Inflammatory macrophage treated with lipopolysaccharide for 4 hours (primary cell): Measurements from ENCODE around the gene EMB.
"Not testable (repeated sequence)": the region's sequence is repeated elsewhere in the genome, so short reads cannot be mapped to it uniquely, and the experiment has no call there.

Experiments
- DNase-seq: peaks from one replicate; pipeline ENCODE4 v3.0.0-alpha.2; 2020

Gene EMB

GRCh38 chr5:50421184-50421950 is 19.7 kb downstream of the EMB start:
- DNase-seq = not testable (repeated sequence)

GRCh38 chr5:50420343-50420935 is 20.6 kb downstream of the EMB start:
- no peak for DNase-seq

GRCh38 chr5:50419656-50420055 is 21.4 kb downstream of the EMB start:
- DNase-seq = not testable (repeated sequence)

- not testable (repeated sequence) for DNase-seq
These were observed 24.5 kb downstream of the EMB start for GRCh38 chr5:50416637-50417036.

- no peak for DNase-seq
These were observed 25.2 kb downstream of the EMB start for GRCh38 chr5:50415912-50416311.

- not testable (repeated sequence) for DNase-seq
These were observed 30.2 kb downstream of the EMB start for GRCh38 chr5:50410932-50411331.

GRCh38 chr5:50406877-50407276 is 34.2 kb downstream of the EMB start:
- DNase-seq = peak; percentile 13

GRCh38 chr5:50401336-50401735 is 39.8 kb downstream of the EMB start:
- no peak for DNase-seq

GRCh38 chr5:50393925-50394609 is 47.0 kb downstream of the EMB start:
- not testable (repeated sequence) for DNase-seq

- DNase-seq = not testable (repeated sequence)
These were observed 48.8 kb downstream of the EMB start for GRCh38 chr5:50392289-50392688.

GRCh38 chr5:50384381-50384780 is 56.7 kb downstream of the EMB start:
- not testable (repeated sequence) for DNase-seq

- not testable (repeated sequence) for DNase-seq
These were observed 64.4 kb downstream of the EMB start for GRCh38 chr5:50376696-50377095.

- not testable (repeated sequence) for DNase-seq
These were observed 71.6 kb downstream of the EMB start for GRCh38 chr5:50369287-50370033.

- peak; percentile 1 for DNase-seq
These were observed 75.4 kb downstream of the EMB start for GRCh38 chr5:50365426-50366251.

GRCh38 chr5:50364535-50365309 is 76.4 kb downstream of the EMB start:
- DNase-seq = not testable (repeated sequence)

GRCh38 chr5:50359187-50359586 is 81.9 kb downstream of the EMB start:
- DNase-seq = no peak

GRCh38 chr5:50352382-50352781 is 88.7 kb downstream of the EMB start:
- no peak for DNase-seq
